Measurements from ENCODE around the gene PTP4A1. TPM values are rescaled to one million over a fixed set of nuclear protein-coding genes. Genes with fewer than 3 reads are reported as not detected.
A peak's percentile ranks its signal among the peaks of the same experiment; 100 is the strongest.

PTP4A1 gene
- total and polyA plus RNA-seq, 2 of the 13 experiments (the other 11 are each of a cell fraction or from before 2014, with no cell fraction given), result 141 to 376 TPM

DNA sequence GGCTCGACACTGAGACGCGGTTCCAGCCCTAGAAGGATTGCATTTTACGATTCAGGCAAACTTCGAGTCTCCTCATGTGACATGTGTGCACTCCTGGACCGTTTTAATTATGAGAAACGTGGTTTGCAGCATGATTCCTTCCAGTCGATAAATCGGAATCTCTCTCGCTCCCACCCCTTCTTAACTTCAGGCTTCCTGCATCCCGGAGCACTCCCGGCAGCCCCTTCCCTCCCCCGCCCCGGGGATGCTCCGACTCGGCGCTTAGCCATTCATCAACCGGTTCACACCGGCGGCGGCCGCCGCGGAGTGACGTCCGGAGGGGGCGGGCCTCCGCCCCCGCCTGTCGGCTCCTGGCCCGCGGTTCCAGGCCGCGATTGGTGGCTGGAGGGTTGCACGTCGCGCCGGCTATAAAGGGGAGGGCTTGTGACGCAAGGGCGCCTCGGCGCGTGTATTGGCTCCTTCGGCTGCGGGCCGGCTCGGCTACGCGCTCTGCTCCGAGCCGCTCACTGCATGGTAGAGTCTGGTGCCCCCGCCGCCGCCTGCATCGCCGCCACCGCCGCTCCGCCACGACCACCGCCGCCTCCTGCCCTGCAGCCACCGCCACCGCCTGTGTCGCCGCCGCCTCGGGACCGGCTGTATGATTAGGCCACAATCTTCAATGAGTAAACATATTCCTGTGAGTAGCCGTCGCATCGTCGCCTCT lies at the start of gene PTP4A1, which contains the start of gene LOC128125822 (continued):
- TF ChIP-seq, protein P1, sequence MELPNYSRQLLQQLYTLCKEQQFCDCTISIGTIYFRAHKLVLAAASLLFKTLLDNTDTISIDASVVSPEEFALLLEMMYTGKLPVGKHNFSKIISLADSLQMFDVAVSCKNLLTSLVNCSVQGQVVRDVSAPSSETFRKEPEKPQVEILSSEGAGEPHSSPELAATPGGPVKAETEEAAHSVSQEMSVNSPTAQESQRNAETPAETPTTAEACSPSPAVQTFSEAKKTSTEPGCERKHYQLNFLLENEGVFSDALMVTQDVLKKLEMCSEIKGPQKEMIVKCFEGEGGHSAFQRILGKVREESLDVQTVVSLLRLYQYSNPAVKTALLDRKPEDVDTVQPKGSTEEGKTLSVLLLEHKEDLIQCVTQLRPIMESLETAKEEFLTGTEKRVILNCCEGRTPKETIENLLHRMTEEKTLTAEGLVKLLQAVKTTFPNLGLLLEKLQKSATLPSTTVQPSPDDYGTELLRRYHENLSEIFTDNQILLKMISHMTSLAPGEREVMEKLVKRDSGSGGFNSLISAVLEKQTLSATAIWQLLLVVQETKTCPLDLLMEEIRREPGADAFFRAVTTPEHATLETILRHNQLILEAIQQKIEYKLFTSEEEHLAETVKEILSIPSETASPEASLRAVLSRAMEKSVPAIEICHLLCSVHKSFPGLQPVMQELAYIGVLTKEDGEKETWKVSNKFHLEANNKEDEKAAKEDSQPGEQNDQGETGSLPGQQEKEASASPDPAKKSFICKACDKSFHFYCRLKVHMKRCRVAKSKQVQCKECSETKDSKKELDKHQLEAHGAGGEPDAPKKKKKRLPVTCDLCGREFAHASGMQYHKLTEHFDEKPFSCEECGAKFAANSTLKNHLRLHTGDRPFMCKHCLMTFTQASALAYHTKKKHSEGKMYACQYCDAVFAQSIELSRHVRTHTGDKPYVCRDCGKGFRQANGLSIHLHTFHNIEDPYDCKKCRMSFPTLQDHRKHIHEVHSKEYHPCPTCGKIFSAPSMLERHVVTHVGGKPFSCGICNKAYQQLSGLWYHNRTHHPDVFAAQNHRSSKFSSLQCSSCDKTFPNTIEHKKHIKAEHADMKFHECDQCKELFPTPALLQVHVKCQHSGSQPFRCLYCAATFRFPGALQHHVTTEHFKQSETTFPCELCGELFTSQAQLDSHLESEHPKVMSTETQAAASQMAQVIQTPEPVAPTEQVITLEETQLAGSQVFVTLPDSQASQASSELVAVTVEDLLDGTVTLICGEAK (IDR thresholded peaks at IDR 0.05), result no peak
- TF ChIP-seq, protein P1 (CRISPR knock-in tag; IDR thresholded peaks at IDR 0.05), result no peak; the same call in none of the 2 replicates
- no peak; the same call in 1 of the 2 replicates for TF ChIP-seq ZBTB20 (CRISPR knock-in tag; IDR thresholded peaks at IDR 0.05; ENCODE audit: borderline replicate concordance, low read depth)
- TF ChIP-seq TP53 (CRISPR knock-in tag; conservative IDR thresholded peaks at IDR 0.05), result no peak
- TF ChIP-seq ZNF546 (CRISPR knock-in tag; conservative IDR thresholded peaks at IDR 0.05), result peak; percentile 94
- TF ChIP-seq ZNF225 (CRISPR knock-in tag; IDR thresholded peaks at IDR 0.05), result no peak
- peak; percentile 37 for TF ChIP-seq ZNF883 (CRISPR knock-in tag; IDR thresholded peaks at IDR 0.05; ENCODE audit: not compliant biosample characterization)
- TF ChIP-seq, protein P2, sequence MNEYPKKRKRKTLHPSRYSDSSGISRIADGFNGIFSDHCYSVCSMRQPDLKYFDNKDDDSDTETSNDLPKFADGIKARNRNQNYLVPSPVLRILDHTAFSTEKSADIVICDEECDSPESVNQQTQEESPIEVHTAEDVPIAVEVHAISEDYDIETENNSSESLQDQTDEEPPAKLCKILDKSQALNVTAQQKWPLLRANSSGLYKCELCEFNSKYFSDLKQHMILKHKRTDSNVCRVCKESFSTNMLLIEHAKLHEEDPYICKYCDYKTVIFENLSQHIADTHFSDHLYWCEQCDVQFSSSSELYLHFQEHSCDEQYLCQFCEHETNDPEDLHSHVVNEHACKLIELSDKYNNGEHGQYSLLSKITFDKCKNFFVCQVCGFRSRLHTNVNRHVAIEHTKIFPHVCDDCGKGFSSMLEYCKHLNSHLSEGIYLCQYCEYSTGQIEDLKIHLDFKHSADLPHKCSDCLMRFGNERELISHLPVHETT (CRISPR knock-in tag; conservative IDR thresholded peaks at IDR 0.05), result peak; percentile 71; the same call in 1 of the 2 replicates
- peak; percentile 74; the same call in 1 of the 2 replicates for TF ChIP-seq MTF2 (CRISPR knock-in tag; IDR thresholded peaks at IDR 0.05; ENCODE audit: borderline replicate concordance)
- peak; percentile 0; the same call in 1 of the 2 replicates for TF ChIP-seq RARA (CRISPR knock-in tag; IDR thresholded peaks at IDR 0.05)
- TF ChIP-seq, protein P3, sequence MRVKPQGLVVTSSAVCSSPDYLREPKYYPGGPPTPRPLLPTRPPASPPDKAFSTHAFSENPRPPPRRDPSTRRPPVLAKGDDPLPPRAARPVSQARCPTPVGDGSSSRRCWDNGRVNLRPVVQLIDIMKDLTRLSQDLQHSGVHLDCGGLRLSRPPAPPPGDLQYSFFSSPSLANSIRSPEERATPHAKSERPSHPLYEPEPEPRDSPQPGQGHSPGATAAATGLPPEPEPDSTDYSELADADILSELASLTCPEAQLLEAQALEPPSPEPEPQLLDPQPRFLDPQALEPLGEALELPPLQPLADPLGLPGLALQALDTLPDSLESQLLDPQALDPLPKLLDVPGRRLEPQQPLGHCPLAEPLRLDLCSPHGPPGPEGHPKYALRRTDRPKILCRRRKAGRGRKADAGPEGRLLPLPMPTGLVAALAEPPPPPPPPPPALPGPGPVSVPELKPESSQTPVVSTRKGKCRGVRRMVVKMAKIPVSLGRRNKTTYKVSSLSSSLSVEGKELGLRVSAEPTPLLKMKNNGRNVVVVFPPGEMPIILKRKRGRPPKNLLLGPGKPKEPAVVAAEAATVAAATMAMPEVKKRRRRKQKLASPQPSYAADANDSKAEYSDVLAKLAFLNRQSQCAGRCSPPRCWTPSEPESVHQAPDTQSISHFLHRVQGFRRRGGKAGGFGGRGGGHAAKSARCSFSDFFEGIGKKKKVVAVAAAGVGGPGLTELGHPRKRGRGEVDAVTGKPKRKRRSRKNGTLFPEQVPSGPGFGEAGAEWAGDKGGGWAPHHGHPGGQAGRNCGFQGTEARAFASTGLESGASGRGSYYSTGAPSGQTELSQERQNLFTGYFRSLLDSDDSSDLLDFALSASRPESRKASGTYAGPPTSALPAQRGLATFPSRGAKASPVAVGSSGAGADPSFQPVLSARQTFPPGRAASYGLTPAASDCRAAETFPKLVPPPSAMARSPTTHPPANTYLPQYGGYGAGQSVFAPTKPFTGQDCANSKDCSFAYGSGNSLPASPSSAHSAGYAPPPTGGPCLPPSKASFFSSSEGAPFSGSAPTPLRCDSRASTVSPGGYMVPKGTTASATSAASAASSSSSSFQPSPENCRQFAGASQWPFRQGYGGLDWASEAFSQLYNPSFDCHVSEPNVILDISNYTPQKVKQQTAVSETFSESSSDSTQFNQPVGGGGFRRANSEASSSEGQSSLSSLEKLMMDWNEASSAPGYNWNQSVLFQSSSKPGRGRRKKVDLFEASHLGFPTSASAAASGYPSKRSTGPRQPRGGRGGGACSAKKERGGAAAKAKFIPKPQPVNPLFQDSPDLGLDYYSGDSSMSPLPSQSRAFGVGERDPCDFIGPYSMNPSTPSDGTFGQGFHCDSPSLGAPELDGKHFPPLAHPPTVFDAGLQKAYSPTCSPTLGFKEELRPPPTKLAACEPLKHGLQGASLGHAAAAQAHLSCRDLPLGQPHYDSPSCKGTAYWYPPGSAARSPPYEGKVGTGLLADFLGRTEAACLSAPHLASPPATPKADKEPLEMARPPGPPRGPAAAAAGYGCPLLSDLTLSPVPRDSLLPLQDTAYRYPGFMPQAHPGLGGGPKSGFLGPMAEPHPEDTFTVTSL (CRISPR knock-in tag; IDR thresholded peaks at IDR 0.05; ENCODE audit: borderline replicate concordance), result peak; percentile 65
- no peak for TF ChIP-seq ADNP (CRISPR knock-in tag; IDR thresholded peaks at IDR 0.05)
